Measurements from ENCODE around the gene RARB.

RARB gene

GRCh38 chr3:25582242-25582641, 154.2 kb downstream of the RARB start:
- TF ChIP-seq CTCF (IDR thresholded peaks at IDR 0.05; ENCODE audit: control insufficient read depth, insufficient read depth, low read depth, low read length, missing control alignments): no peak
- H3K4me3 ChIP-seq (ENCODE audit: control insufficient read depth, low read depth, low read length): no peak overlapping the region
- DNase-seq (ENCODE audit: low read depth): peak; percentile 48

- DNase-seq (ENCODE audit: low read depth): no peak
- H3K4me3 ChIP-seq (ENCODE audit: control insufficient read depth, low read depth, low read length): no peak overlapping the region
- no peak for TF ChIP-seq CTCF (IDR thresholded peaks at IDR 0.05; ENCODE audit: control insufficient read depth, insufficient read depth, low read depth, low read length, missing control alignments)
These were observed 155.3 kb downstream of the RARB start for GRCh38 chr3:25583343-25583742.

GRCh38 chr3:25584011-25584789, 156.1 kb downstream of the RARB start:
- no peak for DNase-seq (ENCODE audit: low read depth)
- H3K4me3 ChIP-seq (ENCODE audit: control insufficient read depth, low read depth, low read length): no peak overlapping the region
- TF ChIP-seq CTCF (IDR thresholded peaks at IDR 0.05; ENCODE audit: control insufficient read depth, insufficient read depth, low read depth, low read length, missing control alignments): no peak

- TF ChIP-seq CTCF (IDR thresholded peaks at IDR 0.05; ENCODE audit: control insufficient read depth, insufficient read depth, low read depth, low read length, missing control alignments): no peak
- no peak overlapping the region for H3K4me3 ChIP-seq (ENCODE audit: control insufficient read depth, low read depth, low read length)
- DNase-seq (ENCODE audit: low read depth): no peak
These were observed 157.5 kb downstream of the RARB start for GRCh38 chr3:25585361-25586166.

GRCh38 chr3:25586167-25586505, 158.1 kb downstream of the RARB start:
- no peak for TF ChIP-seq CTCF (IDR thresholded peaks at IDR 0.05; ENCODE audit: control insufficient read depth, insufficient read depth, low read depth, low read length, missing control alignments)
- no peak overlapping the region for H3K4me3 ChIP-seq (ENCODE audit: control insufficient read depth, low read depth, low read length)
- no peak for DNase-seq (ENCODE audit: low read depth)

GRCh38 chr3:25586553-25586952, 158.5 kb downstream of the RARB start:
- TF ChIP-seq CTCF (IDR thresholded peaks at IDR 0.05; ENCODE audit: control insufficient read depth, insufficient read depth, low read depth, low read length, missing control alignments): no peak
- H3K4me3 ChIP-seq (ENCODE audit: control insufficient read depth, low read depth, low read length): no peak overlapping the region
- DNase-seq (ENCODE audit: low read depth): no peak
